ENCODE measurements around the gene MVB12B.

The MVB12B gene

DNA sequence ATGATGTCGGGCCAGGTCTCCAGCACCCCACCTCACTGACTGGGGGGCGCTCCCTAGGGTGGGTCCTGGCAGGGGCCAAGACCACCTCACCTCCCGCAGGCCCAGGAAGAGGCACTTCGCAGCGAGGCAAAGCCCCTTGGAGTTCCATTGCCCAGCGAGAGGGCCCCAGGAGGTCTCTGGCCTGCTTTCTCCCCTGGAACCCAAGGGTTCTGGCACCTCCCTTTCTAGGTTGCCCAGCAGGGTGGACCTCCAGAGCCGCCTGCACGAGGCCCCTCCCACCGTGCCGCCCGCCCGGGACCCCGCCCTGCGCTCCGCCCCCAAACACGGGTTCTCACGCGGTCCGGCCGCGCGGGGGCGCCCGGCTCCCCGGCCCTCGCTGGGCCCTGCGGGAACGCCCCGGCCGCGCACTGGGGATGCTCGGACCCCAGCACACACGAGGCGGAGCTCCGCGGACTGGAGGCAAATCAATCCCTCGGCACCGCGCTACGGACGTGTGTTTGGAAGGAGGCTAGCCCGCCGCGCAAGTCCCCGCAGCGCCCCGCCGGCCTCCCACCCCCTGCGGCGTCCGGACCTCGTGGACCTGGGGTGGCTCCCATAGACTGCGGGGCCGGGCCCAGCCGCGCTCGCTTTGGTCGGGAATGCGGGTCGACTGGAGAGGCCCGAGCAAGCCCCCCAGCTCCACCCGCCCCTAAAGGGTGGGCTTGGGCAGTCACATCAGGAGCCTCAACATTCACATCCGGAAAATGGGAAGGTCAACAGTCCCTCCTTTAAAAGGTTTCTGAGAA is 187.6 kb downstream of the MVB12B start:
- Histone ChIP-seq H3K4me1 (ENCODE audit: control insufficient read depth, insufficient read depth, low read length) (peaks cover 11% of the 10 kb centered on the region), H3K9me3 (ENCODE audit: control insufficient read depth, low read length) (no peaks in the 10 kb centered on the region), H3K4me3 (ENCODE audit: low read length) (no peak overlapping the region), H3K36me3 (ENCODE audit: control insufficient read depth, insufficient read depth, low read length) (no peaks in the 10 kb centered on the region), H3K9ac (ENCODE audit: low read length) (no peak overlapping the region), H3K27me3 (ENCODE audit: control insufficient read depth, insufficient read depth, low read length) (peaks cover 68% of the 10 kb centered on the region)

DNA sequence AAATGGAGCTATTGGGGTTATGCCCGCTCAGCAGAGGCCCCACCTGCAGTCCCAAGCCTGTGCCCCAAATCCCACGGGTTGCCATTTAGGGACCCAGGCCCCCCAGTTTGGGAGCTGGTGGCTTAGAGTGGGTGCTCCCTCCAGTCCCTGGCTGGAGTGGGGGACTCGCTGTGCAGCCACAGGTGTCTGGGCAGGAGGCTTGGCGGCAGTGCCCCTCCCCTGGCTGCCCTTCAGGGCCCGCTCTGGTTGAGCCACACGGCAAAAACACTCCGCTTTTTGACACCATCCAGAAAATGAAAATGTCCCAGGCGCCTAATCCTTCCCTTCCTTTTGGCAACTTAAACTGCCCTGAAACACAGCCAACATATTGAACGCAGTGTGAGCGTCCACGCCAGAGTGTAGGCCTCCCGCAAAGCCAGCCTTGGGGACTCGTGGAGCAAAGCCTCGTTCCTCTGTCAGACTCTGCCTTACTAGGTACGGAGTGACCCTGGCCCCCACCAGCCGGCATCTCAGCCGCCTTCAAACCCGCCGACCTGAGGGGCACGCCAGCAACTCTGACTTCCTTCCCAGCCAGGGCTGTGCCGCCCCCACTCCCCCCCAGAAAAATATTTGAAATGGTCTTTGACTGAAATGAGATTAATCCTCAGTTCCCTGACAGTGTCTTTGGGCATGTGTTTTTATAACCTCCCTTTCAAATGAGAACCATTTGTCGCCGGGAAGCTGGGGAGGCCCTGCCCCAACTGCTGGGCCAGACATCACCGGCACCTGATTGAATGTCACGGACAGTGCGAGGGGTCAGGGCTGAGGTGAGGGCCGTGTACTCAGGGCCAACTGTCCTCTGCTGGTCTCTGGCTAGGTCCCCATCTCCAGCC is 188.6 kb downstream of the MVB12B start:
- no peaks in the 10 kb centered on the region for H3K36me3 ChIP-seq (ENCODE audit: control insufficient read depth, insufficient read depth, low read length)
- H3K4me3 ChIP-seq (ENCODE audit: low read length), result no peak overlapping the region
- peaks cover 11% of the 10 kb centered on the region for H3K4me1 ChIP-seq (ENCODE audit: control insufficient read depth, insufficient read depth, low read length)
- no peaks in the 10 kb centered on the region for H3K9me3 ChIP-seq (ENCODE audit: control insufficient read depth, low read length)
- H3K9ac ChIP-seq (ENCODE audit: low read length), result no peak overlapping the region
- peaks cover 76% of the 10 kb centered on the region for H3K27me3 ChIP-seq (ENCODE audit: control insufficient read depth, insufficient read depth, low read length)

DNA sequence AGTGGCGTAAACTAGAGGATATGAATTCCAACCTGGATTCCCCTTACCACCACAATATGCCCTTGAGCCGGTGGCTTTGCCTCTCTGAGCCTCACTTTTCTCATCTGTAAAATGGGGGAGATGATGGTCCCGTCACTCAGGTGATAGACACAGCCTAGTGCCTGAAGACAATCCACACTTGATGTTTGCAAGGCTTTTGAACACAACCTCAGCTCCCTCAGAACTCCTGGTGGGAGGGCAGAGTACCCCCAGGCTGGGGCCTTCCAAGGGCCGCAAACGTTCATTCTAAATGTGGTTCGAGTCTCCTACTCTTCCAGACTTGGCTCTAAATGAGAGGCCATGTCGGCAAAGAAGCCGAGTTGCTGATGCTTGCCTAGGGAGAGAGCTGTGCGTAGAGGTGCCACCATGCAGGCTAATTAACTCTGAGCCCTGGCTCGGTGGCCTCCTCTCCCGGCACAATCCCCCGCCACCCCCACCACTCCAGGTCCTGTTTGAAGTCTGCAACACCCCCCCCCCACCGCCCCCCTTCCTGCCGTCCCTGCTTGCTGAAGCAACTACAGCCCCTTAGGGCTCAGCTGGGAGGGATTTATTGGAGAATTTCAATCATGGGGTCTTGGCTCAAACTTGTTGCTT is 189.4 kb downstream of the MVB12B start:
- H3K9me3 ChIP-seq (ENCODE audit: control insufficient read depth, low read length), result no peaks in the 10 kb centered on the region
- H3K36me3 ChIP-seq (ENCODE audit: control insufficient read depth, insufficient read depth, low read length), result no peaks in the 10 kb centered on the region
- no peak overlapping the region for H3K4me3 ChIP-seq (ENCODE audit: low read length)
- no peak overlapping the region for H3K9ac ChIP-seq (ENCODE audit: low read length)
- peaks cover 11% of the 10 kb centered on the region for H3K4me1 ChIP-seq (ENCODE audit: control insufficient read depth, insufficient read depth, low read length)
- H3K27me3 ChIP-seq (ENCODE audit: control insufficient read depth, insufficient read depth, low read length), result peaks cover 73% of the 10 kb centered on the region

DNA sequence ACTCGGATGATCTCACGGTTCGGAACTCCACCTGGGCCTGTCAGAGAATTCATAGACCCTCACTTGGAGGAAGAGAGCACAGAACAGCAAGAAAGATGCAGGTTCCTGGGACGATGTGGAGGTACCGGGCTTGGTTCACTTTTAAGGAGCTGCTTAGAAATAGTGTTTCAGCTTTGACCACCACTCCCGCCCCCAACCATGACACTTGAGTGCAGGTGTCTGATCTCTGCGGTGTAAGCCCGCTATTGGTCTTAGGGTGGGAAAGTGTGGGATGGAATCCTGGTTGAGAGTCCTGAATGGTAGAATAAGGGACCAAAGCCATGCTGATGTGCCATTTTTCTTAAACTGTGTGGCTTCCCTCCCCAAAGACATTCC is 189.9 kb downstream of the MVB12B start:
- Histone ChIP-seq H3K36me3 (ENCODE audit: control insufficient read depth, insufficient read depth, low read length) (no peaks in the 10 kb centered on the region), H3K4me3 (ENCODE audit: low read length) (no peak overlapping the region), H3K4me1 (ENCODE audit: control insufficient read depth, insufficient read depth, low read length) (peaks cover 11% of the 10 kb centered on the region), H3K9ac (ENCODE audit: low read length) (no peak overlapping the region), H3K9me3 (ENCODE audit: control insufficient read depth, low read length) (no peaks in the 10 kb centered on the region), H3K27me3 (ENCODE audit: control insufficient read depth, insufficient read depth, low read length) (peaks cover 73% of the 10 kb centered on the region)

DNA sequence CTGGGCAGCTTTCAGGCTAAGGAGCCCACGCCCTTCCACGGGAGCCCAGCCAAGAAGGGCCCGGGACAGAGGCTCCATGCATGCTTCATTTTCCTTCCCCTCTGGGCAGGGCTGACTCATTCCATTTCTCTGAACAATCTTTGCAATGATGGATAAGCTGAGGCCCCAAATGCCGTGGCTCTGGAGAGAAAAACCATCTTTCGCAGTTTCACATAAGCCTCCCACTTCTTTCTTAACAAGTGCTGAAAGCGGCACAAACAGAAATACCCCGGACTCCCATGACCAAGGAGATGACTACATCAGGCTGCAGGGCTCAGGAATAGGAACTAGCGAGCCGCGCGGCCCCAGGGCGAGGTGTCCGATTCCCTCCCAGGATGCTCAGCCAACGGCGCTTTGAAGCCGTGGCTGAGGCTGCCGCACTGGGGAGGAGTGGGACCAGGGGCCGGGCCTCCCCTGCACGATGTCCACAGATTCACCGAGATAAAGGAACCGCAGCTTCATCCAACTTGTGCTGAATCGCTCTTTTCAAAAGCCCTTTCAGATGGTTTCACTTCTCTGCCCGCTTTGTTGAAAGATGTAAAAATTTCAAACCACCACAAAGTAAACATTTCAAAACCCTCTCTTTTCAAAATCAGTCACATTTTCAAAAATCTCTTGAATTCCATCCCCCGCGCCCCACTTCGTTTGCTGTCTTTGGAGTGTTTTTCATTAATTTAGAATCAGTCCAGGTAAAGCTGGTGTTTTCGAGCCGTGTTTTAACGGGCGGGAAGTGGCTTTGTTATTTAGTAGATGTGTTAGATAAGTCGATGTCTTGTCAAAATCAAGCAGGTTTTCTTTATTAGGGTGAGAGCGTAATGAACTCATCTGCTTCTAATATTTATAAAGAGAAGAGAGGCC is 190.6 kb downstream of the MVB12B start:
- H3K36me3 ChIP-seq (ENCODE audit: control insufficient read depth, insufficient read depth, low read length), result no peaks in the 10 kb centered on the region
- no peak overlapping the region for H3K4me3 ChIP-seq (ENCODE audit: low read length)
- H3K9ac ChIP-seq (ENCODE audit: low read length), result peak overlapping the region; percentile 5
- H3K4me1 ChIP-seq (ENCODE audit: control insufficient read depth, insufficient read depth, low read length), result peaks cover 11% of the 10 kb centered on the region
- H3K9me3 ChIP-seq (ENCODE audit: control insufficient read depth, low read length), result no peaks in the 10 kb centered on the region
- H3K27me3 ChIP-seq (ENCODE audit: control insufficient read depth, insufficient read depth, low read length), result peaks cover 79% of the 10 kb centered on the region

DNA sequence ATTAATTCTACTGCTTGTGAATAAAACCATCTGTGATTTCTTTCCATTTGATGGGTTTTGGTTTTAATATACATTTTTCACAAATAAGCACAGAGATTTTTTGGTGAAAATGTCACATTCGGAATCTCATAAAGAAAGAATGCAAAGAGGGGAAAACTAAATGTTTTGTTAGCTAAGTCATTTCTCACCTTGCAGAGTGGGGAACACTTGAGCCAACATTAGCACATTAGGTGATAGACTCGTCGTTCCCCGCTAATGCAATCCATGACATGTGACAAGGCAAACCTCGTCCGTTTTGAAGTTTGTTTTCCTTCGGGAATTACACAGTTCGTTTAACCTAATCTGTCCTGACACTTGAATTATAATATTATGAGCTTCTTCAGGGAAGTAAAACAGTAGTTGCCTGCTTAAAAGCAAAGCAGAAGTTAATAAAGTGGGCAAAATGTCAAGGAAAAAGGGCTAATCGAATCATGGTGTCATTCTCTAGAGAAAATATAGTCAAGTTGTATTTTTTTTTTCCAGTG is 191.3 kb downstream of the MVB12B start:
- H3K9ac ChIP-seq (ENCODE audit: low read length), result no peak overlapping the region
- no peak overlapping the region for H3K4me3 ChIP-seq (ENCODE audit: low read length)
- peaks cover 83% of the 10 kb centered on the region for H3K27me3 ChIP-seq (ENCODE audit: control insufficient read depth, insufficient read depth, low read length)
- H3K9me3 ChIP-seq (ENCODE audit: control insufficient read depth, low read length), result no peaks in the 10 kb centered on the region
- no peaks in the 10 kb centered on the region for H3K36me3 ChIP-seq (ENCODE audit: control insufficient read depth, insufficient read depth, low read length)
- peaks cover 11% of the 10 kb centered on the region for H3K4me1 ChIP-seq (ENCODE audit: control insufficient read depth, insufficient read depth, low read length)

DNA sequence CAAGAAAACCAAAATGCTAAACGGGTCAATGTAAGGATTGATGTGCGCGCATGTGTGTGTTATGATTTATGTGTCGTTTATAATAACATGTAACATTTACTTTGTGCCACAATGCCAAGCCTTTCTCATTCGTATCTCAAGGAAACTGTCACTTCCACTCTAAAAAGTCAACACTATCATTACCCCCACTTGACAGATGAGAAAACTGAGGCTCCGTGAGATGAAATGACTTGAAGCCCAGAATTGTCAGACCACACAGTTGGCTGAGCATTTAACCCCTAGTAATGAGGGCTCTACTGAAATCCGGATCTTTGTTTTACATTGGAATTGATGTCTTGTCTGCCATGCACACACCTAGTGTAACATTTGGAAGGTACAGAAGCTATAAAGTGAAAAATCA is 192.1 kb downstream of the MVB12B start:
- Histone ChIP-seq H3K9ac (ENCODE audit: low read length) (no peak overlapping the region), H3K4me3 (ENCODE audit: low read length) (no peak overlapping the region), H3K36me3 (ENCODE audit: control insufficient read depth, insufficient read depth, low read length) (no peaks in the 10 kb centered on the region), H3K27me3 (ENCODE audit: control insufficient read depth, insufficient read depth, low read length) (peaks cover 75% of the 10 kb centered on the region), H3K9me3 (ENCODE audit: control insufficient read depth, low read length) (no peaks in the 10 kb centered on the region), H3K4me1 (ENCODE audit: control insufficient read depth, insufficient read depth, low read length) (peaks cover 11% of the 10 kb centered on the region)

DNA sequence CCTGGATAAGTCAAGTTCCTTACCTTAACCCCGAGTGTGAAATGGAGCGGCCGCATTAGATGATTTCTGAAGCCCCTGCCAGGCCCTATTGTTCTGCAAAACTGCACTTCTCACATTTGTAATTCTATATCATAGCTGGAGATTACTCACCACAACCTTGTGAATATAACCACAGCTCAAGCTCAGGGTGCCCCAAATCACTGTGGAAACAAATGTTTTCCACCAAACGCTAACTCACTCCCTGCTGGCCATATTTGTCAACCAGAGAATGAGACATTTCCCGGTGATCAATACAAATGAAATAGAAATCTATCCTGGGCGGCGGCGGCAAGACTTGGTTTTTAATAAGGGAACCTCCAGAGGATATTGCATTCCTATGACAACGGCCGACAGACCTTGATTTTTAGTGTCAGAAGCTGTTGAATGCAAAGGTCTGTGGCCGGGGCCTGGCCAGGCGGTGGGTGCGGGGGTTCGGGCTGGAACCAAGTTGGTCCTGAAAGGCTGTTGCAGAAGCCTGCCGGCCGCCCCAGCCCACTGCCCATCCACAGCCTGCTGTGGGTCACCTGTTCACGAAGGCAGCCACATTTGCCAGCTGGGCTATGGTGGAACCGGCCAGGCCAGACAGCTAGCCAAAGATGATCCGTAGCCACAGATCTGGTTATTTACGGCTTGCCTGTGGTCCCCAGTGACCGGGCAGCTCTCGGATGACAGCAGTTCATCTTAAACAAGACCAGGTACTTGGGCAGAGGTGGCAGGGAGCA is 193.2 kb downstream of the MVB12B start:
- no peak overlapping the region for H3K9ac ChIP-seq (ENCODE audit: low read length)
- H3K36me3 ChIP-seq (ENCODE audit: control insufficient read depth, insufficient read depth, low read length), result no peaks in the 10 kb centered on the region
- no peak overlapping the region for H3K4me3 ChIP-seq (ENCODE audit: low read length)
- H3K27me3 ChIP-seq (ENCODE audit: control insufficient read depth, insufficient read depth, low read length), result peaks cover 72% of the 10 kb centered on the region
- H3K9me3 ChIP-seq (ENCODE audit: control insufficient read depth, low read length), result no peaks in the 10 kb centered on the region
- H3K4me1 ChIP-seq (ENCODE audit: control insufficient read depth, insufficient read depth, low read length), result peaks cover 11% of the 10 kb centered on the region

DNA sequence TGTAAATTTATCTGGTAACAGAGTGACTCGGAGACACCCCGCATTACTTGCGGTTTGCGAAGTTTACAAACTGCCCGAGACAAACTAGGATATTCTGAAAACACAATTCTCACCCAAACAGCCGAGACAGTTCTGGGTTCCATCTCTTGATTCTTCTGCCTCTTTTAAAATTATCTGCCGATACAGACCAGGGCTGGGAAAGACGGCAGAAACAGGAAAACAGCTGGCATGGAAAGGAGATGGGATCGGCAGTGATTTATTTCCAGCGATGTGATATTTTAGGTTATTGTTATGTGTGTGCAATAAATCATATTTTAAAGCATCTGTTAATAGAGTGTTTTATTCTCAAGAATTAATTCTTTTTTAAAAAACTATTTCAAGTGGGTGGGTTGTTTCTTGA is 193.8 kb downstream of the MVB12B start:
- Histone ChIP-seq H3K4me3 (ENCODE audit: low read length) (no peak overlapping the region), H3K9ac (ENCODE audit: low read length) (no peak overlapping the region), H3K4me1 (ENCODE audit: control insufficient read depth, insufficient read depth, low read length) (peaks cover 11% of the 10 kb centered on the region), H3K36me3 (ENCODE audit: control insufficient read depth, insufficient read depth, low read length) (no peaks in the 10 kb centered on the region), H3K9me3 (ENCODE audit: control insufficient read depth, low read length) (no peaks in the 10 kb centered on the region), H3K27me3 (ENCODE audit: control insufficient read depth, insufficient read depth, low read length) (peaks cover 66% of the 10 kb centered on the region)

DNA sequence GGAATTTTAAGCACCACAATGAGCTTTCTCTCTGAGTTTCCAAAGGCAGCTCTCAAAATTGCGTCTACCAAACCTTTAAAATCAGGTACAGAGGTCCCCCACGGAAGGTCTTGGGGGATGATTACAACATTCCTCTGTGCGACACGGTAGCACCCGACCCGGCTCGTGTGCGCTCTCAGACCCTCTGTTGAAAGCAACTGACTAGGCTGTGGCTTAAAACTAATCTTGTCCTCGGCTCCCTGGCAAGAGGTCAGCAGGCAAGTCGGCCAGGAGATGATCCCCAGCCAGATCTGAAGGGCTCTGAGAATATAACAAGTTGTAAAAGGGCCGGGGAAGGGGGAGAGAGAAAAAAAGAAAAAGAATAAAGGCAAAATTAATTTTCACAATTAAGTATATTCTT is 194.5 kb downstream of the MVB12B start:
- Histone ChIP-seq H3K9ac (ENCODE audit: low read length) (no peak overlapping the region), H3K4me3 (ENCODE audit: low read length) (no peak overlapping the region), H3K4me1 (ENCODE audit: control insufficient read depth, insufficient read depth, low read length) (peaks cover 11% of the 10 kb centered on the region), H3K36me3 (ENCODE audit: control insufficient read depth, insufficient read depth, low read length) (no peaks in the 10 kb centered on the region), H3K27me3 (ENCODE audit: control insufficient read depth, insufficient read depth, low read length) (peaks cover 60% of the 10 kb centered on the region), H3K9me3 (ENCODE audit: control insufficient read depth, low read length) (no peaks in the 10 kb centered on the region)

DNA sequence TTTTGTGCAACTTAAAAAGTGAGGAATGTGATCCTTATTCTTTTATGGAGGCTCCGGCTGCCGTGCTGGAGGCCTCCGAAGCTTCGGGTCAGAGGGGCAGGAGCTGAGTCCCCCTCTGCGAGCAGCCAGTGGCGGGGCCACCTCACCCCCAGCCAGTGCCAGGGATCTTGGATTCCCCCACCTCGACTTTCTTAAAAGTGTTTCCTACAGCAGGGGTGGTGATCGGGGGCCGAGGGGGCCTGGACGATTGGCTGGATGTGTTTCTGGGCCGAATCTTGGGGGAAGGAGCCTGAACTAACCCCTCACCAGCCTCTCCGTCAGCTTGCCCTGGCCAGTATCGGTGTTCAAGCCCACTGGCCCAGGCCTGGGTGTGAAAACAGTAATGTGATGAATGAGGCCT is 194.9 kb downstream of the MVB12B start:
- H3K9me3 ChIP-seq (ENCODE audit: control insufficient read depth, low read length), result no peaks in the 10 kb centered on the region
- H3K36me3 ChIP-seq (ENCODE audit: control insufficient read depth, insufficient read depth, low read length), result no peaks in the 10 kb centered on the region
- no peak overlapping the region for H3K9ac ChIP-seq (ENCODE audit: low read length)
- peaks cover 10% of the 10 kb centered on the region for H3K4me1 ChIP-seq (ENCODE audit: control insufficient read depth, insufficient read depth, low read length)
- no peak overlapping the region for H3K4me3 ChIP-seq (ENCODE audit: low read length)
- peaks cover 57% of the 10 kb centered on the region for H3K27me3 ChIP-seq (ENCODE audit: control insufficient read depth, insufficient read depth, low read length)
